Activated CD8-positive, alpha-beta memory T cell treated with anti-CD3 and anti-CD28 coated beads for 48 hours (primary cell): Measurements from ENCODE around the gene U2AF1L4.
A peak's percentile ranks its signal among the peaks of the same experiment; 100 is the strongest.
"Not testable (repeated sequence)": the region's sequence is repeated elsewhere in the genome, so short reads cannot be mapped to it uniquely, and the experiment has no call there.

Source experiments
- DNase-seq, 3 experiments: peaks; one replicate each; pipeline ENCODE4 v3.0.0-alpha.2; 2020; ENCODE audit warnings: low read depth in 2 of 3, low spot score in 2 of 3

U2AF1L4 gene

DNA sequence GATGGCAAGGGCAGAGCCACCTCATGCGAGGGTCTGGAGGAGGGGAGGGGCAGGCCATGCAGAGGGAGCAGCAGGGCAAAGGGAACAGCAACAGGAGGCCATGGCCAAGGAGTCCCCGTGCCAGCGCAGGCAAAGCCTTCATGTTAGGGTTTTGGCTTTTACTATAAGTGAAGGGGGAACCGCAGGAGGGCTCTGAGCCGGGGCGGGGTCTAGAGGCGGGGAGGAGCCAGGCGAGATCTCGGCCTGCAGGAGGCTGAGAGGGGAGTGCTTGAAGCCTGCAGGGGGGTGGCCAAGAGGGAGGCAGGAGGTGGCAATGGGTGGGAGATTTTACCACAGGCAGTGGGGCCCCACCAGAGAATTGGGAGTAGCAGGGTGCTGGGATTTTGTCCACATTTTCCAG, 36.4 kb upstream of the U2AF1L4 start:
- DNase-seq: no peak

DNA sequence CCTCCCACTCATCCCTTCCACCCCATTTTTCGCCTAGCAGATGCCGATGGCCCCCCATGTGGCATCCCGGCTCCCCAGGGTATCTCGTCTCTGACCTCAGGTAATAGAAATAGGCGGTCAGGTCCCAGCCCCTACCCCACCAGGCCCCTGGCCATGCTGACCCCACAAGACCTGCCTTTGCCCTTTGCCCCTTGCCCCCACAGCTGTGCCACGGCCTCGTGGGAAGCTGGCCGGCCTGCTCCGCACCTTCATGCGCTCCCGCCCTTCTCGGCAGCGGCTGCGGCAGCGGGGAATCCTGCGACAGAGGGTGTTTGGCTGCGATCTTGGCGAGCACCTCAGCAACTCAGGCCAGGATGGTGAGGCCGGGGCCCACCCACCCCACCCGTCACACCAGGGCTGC, 35.5 kb upstream of the U2AF1L4 start:
- no peak for DNase-seq

DNA sequence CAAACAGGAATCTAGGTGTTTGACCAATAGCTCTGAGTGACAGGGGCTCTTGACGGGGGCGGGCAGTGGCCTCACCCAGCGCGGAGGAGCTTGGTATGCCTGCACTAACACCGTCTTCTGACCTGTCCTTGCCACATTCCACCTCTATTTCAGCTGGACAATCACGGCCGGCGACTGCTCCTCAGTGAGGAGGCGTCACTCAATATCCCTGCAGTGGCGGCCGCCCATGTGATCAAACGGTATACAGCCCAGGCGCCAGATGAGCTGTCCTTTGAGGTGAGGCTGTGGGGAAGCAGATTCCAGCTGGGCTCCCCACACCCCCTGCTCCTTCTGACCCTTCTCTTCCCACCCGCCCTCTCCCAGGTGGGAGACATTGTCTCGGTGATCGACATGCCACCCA, 34.8 kb upstream of the U2AF1L4 start:
- DNase-seq: no peak

DNA sequence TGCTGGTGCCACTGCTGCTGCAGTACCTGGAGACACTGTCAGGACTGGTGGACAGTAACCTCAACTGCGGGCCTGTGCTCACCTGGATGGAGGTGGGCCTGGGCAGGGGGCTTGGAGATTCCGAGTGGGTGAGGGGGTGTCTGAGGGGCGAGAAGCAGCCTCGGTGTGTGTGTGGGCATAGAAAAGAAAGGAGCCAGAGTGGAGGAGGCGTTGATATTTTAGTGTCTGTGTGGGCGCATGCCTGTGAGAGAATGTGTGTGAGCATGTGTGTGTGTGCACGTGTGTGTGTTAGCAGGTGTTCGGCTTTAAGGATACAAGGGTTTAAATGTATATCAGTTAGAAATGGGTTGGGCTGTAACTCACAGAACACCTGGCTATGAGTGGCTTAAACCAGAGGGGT, 33.8 kb upstream of the U2AF1L4 start:
- no peak for DNase-seq

DNA sequence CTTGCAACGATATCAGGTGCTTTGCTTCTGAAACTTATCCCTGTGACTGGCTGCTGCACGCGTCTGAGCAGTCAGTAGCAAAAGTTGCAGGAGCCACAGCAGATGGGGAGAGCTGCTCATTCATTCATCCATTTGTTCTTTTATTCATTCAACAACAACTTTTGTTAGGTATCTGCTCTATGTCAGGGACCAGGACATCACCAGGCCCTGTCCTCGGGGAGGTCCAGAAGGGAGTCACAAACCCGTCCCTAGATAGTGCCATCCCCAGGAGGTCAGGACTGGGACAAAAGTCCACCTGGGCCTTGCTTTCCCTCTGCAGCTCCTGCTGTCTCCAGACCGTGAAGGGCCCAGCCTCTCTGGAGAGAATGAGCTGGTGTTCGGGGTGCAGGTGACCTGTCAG, 32.7 kb upstream of the U2AF1L4 start:
- no peak for DNase-seq

DNA sequence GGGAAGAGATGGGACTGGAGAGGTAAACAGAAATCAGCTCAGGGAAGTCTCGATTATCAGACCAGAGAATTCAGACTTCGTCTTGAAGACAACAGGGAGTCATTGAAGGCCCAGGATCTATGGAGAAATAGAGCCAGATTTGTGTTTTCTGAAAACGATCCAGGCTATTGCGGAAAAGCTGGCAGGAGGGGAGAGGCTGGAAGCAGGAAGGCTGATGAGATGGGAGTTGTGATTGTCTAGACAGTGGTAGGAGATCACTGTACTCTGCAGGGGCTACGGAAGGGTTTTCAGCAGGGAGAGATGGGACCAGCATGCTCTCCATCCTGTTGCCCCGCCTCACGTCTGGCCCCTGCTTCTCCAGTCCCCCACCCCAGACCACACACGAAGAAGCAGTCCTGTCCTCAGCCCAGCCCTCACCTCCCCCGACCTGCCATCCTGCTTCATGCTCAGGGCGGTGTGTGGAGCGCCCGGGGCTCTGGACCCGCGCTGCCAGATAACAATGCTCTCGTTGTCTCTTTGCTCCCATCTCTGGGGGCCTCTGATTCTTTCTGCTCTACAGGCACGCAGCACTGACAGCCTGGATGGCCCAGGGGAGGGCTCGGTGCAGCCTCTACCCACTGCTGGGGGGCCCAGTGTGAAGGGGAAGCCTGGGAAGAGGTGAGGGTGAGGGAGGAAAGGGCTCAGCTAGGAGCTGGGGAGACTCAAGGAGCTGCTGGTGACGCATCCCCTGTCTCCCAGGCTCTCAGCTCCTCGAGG, 32.0 kb upstream of the U2AF1L4 start:
- no peak for DNase-seq

DNA sequence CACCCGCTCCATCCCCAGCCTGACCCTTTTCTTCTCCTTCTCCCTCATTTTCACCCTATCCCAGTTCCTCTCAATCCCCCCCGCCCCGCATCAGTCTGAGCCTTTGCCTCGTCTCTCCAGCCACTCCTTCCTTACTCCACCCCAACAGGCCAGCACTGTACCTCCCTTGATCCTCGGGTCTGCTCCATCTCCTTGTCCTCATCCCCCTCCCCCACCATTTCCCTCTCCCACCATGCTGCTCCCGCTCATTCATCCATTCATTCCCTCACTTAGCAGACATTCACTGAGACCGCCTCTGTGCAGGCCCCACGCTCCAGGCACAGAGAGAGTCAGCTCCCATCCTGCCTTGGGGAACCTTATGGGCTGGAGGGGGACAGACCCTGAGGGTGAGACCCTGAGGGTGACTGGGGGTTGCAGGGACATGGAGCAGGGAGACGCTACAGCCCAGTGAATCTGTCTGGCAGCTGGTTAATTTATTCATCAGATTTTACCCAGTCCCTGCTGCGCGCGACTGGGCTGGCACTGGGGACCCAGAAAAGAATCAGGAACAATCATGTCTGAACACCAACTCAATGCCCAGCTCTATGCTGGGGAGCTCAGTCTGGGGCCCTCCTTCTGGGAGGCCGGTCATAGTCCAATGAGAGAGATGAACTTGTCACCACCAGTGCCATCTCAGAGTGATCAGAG, 31.0 kb upstream of the U2AF1L4 start:
- no peak for DNase-seq

DNA sequence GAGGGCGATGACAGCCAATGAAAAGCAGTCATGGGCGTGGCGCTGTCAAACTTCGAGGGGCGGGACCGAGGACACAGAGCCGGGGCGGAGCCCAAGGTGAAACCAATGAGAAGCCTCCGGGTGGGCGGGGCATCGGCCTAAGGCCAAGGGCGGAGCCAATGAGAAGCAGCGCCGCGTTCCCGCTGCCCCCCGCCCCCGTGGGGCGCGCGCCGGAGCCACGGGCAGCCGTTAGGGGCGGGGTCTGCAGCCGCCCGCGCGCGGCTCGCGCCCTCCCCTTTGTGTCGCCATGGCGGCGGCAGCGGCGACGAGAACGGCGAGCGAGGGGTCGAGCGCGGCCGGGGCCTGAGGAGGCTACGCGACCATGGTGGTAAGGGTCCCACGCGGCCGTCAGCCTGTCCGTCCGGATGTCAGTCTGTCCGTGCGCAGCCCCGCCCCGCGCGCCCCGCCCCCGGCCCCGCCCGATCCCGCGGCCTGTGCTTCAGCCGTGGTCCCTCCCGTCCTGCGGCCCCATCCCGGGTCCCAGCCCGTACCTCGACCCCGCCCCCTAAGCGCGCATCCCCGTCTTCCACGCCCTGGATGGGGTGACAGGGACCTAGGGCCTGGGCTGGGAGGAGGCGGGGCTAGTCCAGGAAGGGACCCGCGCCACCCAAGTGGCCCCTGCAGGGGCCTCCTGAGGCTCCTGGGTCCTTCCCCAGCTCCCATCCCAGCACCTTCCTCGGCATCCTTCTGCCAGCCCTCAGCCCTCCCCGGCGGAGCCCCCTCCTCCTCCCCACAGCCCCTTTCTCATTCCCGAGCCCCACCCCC, 30.3 kb upstream of the U2AF1L4 start, which contains the start of gene ARHGAP33:
Gene ARHGAP33, plus strand, starts transcription at position 267 of the 804 bp plus-strand sequence. Its CDS starts 95 bp downstream, at position 362.
- peak; percentile 94 to 97 (median 94) for DNase-seq

DNA sequence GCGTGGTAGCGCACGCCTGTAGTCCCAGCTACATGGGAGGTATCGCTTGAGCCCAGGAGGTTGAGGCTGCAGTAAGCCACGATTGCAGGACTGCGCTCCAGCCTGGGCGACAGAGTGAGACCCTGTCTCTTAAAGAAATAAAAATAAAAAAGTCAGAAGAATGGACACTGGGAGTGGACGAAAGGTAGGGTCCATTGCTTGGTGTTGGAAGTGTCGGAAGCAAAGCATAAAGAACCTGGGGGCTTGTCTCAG, 29.8 kb upstream of the U2AF1L4 start:
- no peak for DNase-seq

DNA sequence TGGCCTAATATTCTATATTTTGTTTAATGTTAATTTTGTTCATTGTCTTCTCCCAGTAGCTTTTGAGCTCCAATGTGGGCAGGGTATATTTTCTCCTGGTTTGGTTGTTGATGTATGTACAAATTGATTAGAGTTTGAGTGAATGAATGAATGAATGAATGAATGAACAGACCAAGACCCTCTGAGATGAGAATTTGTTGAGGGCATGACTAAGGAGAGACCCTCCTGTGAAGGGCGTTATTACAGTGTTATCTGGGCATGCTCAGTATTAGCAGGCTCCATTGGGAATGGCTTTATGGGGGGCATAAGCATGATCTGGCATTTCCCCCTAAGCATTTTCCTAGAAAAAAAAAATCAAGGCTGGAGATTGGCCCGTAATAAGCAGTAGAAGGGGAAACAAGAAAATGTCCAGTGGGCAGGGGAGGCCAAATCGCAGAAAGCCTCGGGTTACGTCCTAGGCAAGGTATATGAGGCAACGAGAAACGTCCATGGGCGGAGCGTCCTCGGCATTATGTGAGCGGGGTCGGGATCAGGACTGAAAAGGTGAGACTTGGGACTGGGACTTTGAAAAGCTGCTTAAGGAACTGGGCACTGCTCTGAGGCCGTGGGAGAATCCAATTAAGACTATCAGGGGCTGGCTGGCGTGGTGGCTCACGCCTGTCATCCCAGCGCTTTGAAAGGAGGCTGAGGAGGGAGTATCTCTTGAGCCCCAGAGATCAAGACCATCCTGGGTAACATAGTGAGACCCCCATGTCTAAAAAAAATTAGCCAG, 29.2 kb upstream of the U2AF1L4 start:
- DNase-seq: no peak

DNA sequence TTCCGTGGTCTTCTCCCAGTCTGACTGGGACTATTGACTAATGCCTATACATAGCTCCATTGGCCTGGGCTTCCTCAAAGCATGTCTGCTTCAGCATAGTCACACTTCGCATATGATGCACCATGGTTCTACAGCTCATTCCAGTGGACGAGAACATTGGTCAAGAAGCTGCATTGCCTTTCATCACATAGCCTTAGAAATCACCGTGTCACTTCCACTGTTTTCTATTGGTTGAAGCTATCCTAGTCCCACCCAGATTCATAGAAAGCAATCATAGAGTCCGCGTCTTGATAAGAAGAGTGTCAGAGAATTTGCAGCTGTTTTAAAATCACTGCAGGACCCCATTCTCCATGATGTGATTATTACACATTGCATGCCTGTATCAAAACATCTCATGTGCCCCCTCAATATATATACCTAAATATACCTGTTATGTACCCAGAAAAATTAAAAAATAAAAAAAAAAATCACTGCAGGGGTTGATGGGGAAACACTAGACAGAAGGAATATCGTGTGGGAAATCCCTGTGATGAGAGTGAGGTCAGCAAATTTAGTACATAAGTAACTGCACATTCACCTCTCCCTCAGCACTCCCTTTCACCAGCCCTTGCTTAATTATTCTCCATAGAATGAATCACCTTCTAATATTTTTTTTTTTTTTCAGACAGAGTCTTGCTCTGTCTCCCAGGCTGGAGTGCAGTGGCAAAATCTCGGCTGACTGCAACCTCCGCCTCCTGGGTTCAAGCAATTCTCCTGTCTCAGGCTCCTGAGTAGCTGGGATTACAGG, 28.0 kb upstream of the U2AF1L4 start:
- DNase-seq: no peak

DNA sequence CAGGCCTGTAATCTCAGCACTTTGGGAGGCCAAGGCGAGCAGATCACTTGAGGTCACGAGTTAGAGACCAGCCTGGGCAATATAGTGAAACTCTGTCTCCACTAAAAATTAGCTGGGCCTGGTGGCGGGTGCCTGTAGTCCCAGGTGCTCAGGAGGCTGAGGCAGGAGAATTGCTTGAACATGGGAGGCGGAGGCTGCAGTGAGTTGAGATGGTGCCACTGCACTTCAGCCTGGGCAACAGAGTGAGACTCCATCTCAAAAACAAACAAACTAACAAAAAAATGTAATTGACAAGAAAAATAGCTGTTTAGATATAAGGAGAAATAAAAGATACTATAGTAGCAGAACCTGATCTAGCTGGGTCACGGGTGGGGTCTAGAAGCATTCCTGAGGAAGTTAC, 27.1 kb upstream of the U2AF1L4 start:
- DNase-seq: not testable (repeated sequence)

DNA sequence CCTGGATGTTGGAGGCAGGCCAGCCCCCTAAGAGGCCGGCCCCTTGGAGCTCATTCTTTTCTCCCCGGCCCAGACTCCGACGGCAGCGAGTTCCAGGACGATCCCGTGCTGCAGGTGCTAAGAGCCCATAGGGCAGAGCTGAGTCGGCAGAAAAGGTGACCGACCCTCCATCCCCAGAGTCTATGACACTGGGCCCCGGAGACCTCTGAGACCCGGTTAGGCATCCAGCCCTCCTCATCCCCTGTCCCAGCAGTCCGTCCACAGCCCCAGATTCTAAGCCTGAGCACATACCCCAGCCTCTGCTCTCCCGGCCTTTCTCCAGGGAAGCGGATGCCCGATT, 22.8 kb upstream of the U2AF1L4 start:
- DNase-seq: no peak

DNA sequence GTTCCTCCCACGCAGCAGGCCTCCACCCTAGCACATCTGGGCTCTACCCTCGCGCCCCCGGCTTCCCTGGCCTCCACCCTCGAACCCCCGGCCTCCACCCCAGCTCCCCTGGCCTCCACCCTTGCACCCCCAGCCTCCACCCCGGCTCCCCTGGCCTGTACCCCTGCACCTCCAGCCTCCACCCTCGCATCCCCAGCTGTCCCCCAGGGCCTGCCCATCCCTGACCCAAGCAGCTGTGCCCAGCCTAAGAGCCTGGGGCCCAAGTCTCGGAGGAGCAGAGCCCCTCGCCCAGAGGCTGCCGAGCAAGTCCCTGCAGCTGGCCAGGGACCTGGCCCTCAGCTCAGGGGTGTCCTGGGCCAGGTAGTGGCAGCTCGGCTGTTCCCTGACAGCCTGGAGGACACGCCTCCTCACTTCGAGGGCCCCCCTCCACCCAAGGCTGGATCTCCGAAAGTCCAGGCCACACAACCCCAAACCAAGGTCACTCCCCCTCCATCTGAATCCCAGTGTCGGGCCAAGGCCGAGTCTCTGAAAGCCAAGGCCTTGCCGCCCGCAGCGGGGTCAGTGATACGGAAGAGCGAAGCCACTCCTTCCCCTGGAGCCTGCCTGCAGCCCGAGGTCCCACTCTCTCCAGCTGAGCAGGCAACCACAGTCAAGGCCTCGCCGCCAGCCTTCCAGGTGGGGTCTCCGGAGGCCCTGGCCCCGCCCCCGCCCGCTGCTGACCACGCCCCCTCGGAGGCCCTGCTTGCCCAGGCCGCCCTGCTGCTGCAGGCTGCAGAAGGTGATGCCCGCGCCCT, 22.3 kb upstream of the U2AF1L4 start:
- no peak for DNase-seq

DNA sequence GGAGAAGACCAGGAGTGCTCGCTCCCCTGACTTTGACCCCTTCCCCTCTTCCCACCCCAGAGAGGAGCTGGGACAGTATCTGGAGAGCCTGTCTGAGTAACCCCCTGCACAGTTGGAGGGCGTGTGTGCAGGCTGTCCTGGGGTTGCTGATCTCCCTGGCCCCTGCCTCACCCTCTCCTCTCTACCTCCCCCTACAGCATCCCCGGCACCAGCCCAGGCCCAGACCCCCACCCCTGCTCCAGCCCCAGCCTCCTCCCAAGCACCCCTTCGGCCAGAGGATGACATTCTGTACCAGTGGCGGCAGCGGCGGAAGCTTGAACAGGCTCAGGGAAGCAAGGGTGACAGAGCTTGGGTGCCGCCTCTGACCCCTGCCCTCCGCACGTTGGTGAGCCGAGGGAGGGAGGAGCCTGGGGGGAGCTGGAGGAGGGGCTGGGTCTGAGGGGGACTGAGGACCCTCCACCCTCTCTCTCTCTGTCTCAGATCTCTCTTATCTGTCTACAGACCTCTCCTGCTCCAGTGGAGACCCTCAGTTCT, 21.4 kb upstream of the U2AF1L4 start:
- no peak for DNase-seq

DNA sequence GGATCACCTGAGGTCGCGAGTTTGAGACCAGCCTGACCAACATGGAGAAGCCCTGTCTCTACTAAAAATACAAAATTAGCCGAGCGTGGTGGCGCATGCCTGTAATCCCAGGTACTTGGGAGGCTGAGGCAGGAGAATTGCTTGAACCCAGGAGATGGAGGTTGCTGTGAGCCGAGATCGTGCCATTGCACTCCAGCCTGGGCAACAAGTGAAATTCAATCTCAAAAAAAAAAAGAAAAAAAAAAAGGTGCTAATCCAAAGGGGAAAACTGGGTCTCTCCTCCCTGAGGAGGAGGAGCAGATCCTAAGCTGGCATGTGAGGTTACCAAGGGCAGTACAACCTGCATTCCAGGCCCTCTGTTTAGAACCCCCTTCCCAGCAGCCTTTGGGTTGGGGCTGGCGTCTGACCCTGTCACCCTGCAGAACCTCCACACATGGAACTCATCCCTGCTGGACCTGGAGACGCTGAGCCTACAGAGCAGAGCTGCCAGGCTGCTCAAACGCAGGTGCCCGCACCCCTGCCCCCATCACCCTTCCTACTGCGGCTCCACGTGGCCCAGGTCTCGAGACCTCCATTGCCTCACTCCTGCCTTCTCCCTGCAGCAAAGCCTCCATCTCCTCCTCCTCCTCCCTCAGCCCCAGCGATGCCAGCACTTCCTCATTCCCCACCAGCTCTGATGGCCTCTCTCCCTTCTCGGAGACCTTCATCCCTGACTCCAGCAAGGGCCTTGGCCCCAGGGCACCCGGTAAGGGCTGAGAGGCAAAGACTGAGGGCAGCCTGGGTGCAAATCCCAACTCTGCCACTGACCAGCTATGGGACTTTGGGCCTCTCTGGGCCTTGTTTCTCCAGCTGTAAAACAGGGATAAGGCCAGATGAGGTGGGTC, 19.5 kb upstream of the U2AF1L4 start:
- no peak for DNase-seq

DNA sequence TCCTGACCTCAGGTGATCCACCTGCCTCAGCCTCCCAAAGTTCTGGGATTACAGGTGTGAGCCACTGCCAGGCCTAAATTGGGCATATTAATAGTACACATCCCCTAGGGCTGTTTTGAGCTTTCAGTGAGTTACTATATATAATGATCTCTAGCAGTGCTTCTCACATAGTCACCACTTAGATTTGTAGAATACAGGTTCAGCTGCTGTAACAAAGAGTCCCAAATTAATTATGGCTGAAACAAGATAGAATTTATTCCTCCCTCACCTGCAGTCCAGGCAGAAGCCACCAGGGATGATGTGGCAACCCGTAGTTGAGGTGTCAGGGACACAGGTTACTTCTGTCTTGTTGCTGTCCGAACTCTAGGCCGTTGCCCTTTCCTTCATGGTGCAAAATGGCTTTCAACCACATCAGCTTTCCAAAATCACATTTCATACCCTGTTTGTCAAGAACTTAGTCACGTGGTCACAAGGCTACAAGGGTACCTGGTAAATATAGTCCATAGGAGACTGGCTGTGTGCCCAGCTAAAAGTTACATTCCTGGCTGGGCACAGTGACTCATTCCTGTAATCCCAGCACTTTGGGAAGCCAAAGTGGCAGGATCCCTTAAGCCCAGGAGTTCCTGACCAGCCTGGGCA, 15.6 kb upstream of the U2AF1L4 start:
- no peak for DNase-seq

DNA sequence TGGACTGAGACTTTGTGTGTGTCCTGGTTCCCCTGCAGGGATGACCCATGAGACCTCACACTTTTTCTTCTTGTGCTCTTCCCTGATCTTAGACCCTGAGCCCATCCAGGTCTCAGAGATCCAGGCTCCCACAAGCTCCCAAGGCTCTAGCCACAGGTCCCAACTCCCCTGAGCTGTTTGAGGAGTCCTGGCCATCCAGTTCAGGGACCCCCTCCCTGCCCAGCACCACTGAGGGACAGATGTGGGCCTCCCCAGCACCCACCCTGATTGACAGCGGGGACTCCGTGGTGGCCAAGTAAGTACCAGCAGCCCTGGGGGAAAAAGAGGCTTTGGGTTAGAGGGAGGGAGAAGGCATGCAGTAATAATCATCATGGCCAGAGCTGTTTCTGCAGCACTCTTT, 14.5 kb upstream of the U2AF1L4 start:
- DNase-seq: no peak
